ENCODE measurements around the gene ESR1.
A peak's percentile ranks its signal among the peaks of the same experiment; 100 is the strongest.
"Not testable (repeated sequence)": the region's sequence is repeated elsewhere in the genome, so short reads cannot be mapped to it uniquely, and the experiment has no call there.

ESR1 gene

GRCh38 chr6:152138344-152138743 is 330.9 kb downstream of the ESR1 start:
- not testable (repeated sequence) for DNase-seq (ENCODE audit: low read depth)

- no peak for DNase-seq (ENCODE audit: low read depth)
Observed at GRCh38 chr6:152142105-152142504, 334.6 kb downstream of the ESR1 start.

DNA sequence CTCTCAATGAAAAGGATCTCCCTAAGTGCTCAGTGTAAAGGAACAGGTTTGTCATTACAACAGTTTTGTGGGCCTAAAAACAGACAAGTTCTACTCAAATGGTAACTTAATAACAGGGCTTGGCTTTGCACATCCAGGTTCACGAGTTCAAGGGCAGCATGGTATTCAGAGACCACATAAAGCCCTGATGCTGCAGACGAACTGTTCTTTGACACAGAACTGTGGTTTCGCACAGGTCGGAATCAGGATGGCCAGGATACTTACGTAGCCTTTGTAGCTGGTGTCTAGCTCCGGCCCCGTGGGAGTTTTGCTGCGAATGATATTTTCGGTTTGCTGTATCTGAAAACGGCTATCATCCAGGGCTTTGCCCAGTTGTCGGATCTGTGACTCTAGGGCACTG is 335.9 kb downstream of the ESR1 start:
- no peak for DNase-seq (ENCODE audit: low read depth)

GRCh38 chr6:152146385-152146784 is 338.9 kb downstream of the ESR1 start:
- no peak for DNase-seq (ENCODE audit: low read depth)

DNA sequence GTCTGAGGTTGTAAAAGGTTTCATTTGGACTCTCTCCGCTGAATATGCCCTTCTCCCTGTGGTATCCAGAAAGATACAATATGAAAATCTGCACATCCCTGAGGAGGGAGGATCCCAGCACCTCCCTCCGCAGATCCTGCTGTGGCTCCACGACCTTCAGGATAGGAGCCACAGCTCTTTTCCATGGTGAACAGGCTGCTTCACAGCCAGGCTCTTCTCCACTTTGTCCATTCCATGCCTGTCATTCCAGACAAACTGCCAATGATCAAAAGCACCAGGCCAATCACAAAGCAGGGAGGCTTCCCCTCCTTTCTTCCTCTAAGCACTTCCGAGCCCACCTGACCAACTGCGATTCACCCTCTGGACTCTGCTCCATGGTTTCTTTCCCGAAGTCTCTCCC is 339.8 kb downstream of the ESR1 start:
- DNase-seq (ENCODE audit: low read depth): no peak

DNA sequence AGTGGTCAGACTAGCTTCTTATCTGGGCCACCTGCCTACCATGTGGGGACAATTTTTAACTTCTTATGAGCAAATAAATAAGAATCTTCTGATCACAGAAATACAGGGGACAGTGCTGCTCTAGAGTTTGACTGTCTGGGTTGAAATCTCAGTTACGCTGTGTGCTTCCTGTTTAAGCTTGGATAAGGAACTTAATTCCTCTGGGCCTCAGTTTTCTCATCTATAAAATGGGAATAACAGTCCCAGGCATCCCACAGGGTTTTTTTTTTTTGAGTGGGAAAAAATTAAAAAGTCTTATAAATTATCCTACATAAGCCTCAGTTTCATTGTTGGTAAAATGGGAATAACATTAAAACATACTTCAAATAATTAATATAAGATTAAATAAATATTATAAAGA is 340.9 kb downstream of the ESR1 start:
- no peak for DNase-seq (ENCODE audit: low read depth)

DNA sequence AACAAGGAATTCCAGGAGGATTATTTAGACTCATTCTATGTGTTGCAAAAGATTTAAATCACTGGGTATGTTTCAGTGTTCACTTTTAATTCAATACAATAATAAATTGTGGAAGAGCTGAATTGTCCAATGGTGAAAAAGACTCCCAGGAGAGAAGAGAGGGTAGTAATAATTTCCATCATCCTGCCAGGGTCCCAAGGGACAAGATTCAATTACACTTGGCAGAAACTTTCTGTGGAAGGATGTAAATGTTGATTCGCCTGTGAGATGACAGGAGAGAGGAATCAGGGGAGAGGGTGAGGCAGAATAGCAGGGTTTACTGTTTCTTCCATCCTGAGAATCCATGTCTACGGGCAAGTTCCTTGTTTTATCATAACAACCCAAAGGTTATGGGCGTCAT is 342.7 kb downstream of the ESR1 start:
- no peak for DNase-seq (ENCODE audit: low read depth)

- peak; percentile 4 for DNase-seq (ENCODE audit: low read depth)
Observed at GRCh38 chr6:152151920-152152319, 344.4 kb downstream of the ESR1 start.

GRCh38 chr6:152154559-152155356 is 347.3 kb downstream of the ESR1 start:
- DNase-seq (ENCODE audit: low read depth): no peak

DNA sequence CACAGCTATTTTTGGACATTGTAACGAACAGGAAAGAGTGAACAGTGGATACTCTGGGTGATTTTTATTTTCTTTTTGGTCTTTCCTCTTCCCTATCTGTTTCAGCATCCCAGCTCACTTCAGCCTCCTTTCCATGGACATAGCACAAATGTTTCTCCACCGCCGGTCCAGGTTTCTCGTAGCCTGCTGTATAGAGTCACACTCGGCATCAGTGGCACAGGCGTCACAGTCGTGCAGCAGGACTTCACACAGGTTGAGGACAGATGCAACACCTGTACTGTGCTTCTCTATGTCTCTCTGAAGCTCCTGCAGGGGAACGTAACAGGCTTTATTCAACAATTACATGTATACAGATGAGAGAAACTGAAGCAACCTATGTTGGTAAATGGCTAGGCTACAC is 348.3 kb downstream of the ESR1 start:
- no peak for DNase-seq (ENCODE audit: low read depth)

GRCh38 chr6:152160346-152160745 is 352.9 kb downstream of the ESR1 start:
- DNase-seq (ENCODE audit: low read depth): no peak

GRCh38 chr6:152161501-152161900 is 354.0 kb downstream of the ESR1 start:
- DNase-seq (ENCODE audit: low read depth): no peak

GRCh38 chr6:152164957-152165356 is 357.5 kb downstream of the ESR1 start:
- DNase-seq (ENCODE audit: low read depth): no peak

DNA sequence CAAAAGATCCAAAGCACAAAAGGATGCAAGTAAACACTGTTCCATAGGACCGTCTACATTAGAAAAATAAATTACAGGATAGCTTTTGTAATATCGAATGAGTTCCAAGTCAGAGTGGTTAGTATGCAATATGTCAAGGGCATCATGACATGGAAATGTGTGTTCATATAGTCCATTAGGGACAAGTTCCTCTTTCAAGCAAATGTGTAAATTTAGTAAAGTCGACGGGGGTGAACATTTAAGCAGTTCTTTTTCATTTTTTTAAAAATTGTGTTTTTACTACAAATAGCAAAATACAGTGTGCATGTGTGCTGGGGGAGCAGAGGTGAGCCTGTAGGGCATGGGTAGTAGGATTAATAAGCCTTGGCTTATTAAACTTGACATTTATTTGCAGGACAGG is 359.0 kb downstream of the ESR1 start:
- DNase-seq (ENCODE audit: low read depth): no peak

- DNase-seq (ENCODE audit: low read depth): no peak
Observed at GRCh38 chr6:152166897-152167296, 359.4 kb downstream of the ESR1 start.

DNA sequence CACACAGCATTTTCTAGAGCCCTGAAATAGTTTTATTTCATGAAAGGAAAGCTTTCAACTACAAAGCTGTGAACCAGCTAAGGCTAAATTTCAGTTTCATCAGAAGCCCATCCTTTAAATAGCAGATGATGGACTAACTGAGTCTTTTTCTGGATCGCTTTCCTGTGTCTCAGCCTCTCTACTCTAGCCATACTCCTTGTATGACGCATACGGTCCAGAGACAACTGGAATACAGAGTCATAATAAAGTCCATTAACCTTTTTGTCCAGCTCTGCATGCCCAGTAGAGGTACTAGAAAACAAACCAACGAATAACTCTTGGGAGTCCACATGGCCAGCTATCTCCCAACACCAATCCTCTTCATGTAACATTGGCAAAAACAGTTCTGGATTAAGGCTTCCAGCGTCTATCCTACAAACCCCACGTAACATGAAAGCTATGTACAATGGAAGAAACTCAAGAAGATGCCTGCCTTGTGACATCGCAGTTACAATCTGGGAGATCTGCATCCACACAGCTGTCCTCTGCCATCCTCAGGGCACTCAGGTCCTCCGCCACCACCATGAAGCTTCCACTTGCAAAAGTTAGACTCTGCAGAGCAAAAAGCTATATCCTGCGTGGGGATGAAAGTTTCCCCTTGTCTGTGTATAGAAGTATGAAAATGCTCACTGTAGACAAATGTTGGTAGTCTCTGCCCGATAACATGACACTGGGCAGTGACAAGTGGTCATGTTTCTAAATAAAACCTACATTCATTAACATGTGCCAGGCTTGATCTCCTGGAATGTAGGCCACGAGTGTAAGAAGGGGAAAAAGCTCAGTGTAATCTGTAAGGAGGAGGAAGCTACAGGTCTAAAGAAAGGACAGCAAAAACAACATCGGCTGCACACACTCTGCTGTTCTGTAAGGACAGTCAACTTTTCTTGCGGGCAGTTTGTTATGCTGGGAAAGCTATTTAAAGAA is 360.4 kb downstream of the ESR1 start:
- DNase-seq (ENCODE audit: low read depth): no peak

DNA sequence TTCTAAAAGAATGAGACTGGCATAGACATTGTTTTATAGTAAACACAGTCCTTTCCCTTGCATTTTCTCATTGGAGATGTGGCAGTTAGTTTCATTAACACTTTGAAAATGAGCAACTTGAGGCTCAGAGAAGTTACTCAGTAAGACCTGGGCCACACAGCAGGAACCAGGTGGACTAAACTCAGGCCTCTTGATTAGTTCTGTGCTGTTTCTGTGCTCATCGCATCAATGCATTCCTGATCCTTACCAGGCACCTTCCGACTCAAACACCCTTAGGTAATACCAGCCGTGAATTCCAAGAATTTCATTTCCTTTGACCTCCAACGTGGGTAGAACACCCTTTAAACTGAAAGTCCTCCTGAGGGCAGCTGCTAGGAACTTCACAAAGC is 362.8 kb downstream of the ESR1 start:
- no peak for DNase-seq (ENCODE audit: low read depth)

GRCh38 chr6:152170702-152171667 is 363.5 kb downstream of the ESR1 start:
- DNase-seq (ENCODE audit: low read depth): no peak

- no peak for DNase-seq (ENCODE audit: low read depth)
Observed at GRCh38 chr6:152173321-152173720, 365.8 kb downstream of the ESR1 start.

DNA sequence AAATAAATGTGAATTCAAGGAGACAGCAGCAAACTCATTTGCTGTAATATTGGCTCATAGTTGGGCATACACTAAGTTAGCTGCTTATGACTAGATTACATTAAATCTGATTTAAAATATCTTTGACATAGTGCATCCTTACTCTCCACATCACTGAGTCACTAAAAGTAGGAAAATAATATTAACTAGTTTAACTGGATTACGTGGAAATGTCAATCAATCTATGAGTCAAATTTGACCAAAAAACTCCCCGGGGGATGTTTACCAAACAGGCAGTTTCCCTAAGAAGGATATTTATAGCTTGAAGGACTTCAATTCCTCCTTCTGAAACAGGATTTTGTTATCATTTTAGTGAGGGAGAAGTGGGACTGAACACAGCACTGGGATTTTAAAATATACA is 366.5 kb downstream of the ESR1 start:
- no peak for DNase-seq (ENCODE audit: low read depth)

- DNase-seq (ENCODE audit: low read depth): no peak
Observed at GRCh38 chr6:152176268-152176667, 368.8 kb downstream of the ESR1 start.

All from CMK (cell line).